ENCODE data around the gene NUP98.
"Not testable (repeated sequence)": the region's sequence is repeated elsewhere in the genome, so short reads cannot be mapped to it uniquely, and the experiment has no call there.

The NUP98 gene

GRCh38 chr11:3796346-3796745 lies 1.0 kb downstream of the NUP98 start:
- no peak for DNase-seq

GRCh38 chr11:3796002-3796311 lies 1.4 kb downstream of the NUP98 start:
- no peak for DNase-seq

- no peak for DNase-seq
These were observed 2.0 kb downstream of the NUP98 start for GRCh38 chr11:3795131-3796001.

GRCh38 chr11:3794387-3794786 lies 3.0 kb downstream of the NUP98 start:
- DNase-seq: not testable (repeated sequence)

GRCh38 chr11:3786781-3787428 lies 10.4 kb downstream of the NUP98 start:
- DNase-seq: no peak

- no peak for DNase-seq
These were observed 13.7 kb downstream of the NUP98 start for GRCh38 chr11:3783611-3784010.

GRCh38 chr11:3782963-3783362 lies 14.4 kb downstream of the NUP98 start:
- DNase-seq: no peak

GRCh38 chr11:3781423-3781822 lies 15.9 kb downstream of the NUP98 start:
- DNase-seq: no peak

- DNase-seq: no peak
These were observed 21.5 kb downstream of the NUP98 start for GRCh38 chr11:3775736-3776406.

GRCh38 chr11:3773180-3773579 lies 24.2 kb downstream of the NUP98 start:
- DNase-seq: no peak

- DNase-seq: no peak
These were observed 29.8 kb downstream of the NUP98 start for GRCh38 chr11:3767536-3767935.

GRCh38 chr11:3766836-3767235 lies 30.5 kb downstream of the NUP98 start:
- not testable (repeated sequence) for DNase-seq

GRCh38 chr11:3764266-3764665 lies 33.1 kb downstream of the NUP98 start:
- no peak for DNase-seq

GRCh38 chr11:3755151-3755550 lies 42.2 kb downstream of the NUP98 start:
- DNase-seq: no peak

- no peak for DNase-seq
These were observed 44.2 kb downstream of the NUP98 start for GRCh38 chr11:3753110-3753509.

- no peak for DNase-seq
These were observed 49.6 kb downstream of the NUP98 start for GRCh38 chr11:3747704-3748103.

- no peak for DNase-seq
These were observed 52.2 kb downstream of the NUP98 start for GRCh38 chr11:3745161-3745560.

GRCh38 chr11:3738723-3739122 lies 58.6 kb downstream of the NUP98 start:
- no peak for DNase-seq

- DNase-seq: no peak
These were observed 59.1 kb downstream of the NUP98 start for GRCh38 chr11:3738241-3738640.

- no peak for DNase-seq
These were observed 59.9 kb downstream of the NUP98 start for GRCh38 chr11:3737386-3737933.

GRCh38 chr11:3736816-3737215 lies 60.5 kb downstream of the NUP98 start:
- DNase-seq: no peak

- DNase-seq: no peak
These were observed 61.5 kb downstream of the NUP98 start for GRCh38 chr11:3735827-3736226.

- no peak for DNase-seq
These were observed 64.5 kb downstream of the NUP98 start for GRCh38 chr11:3732671-3733436.
